Duodenal mucosa (tissue), 2 donors: ENCODE data around the gene LTO1.
A peak's percentile ranks its signal among the peaks of the same experiment; 100 is the strongest.

Source experiments
- H3K27ac ChIP-seq: one replicate; pipeline ENCODE4 v1.7.0; 2013; ENCODE audit warnings: low read depth, low read length
- H3K27me3 ChIP-seq, 2 donors: one replicate each; pipeline ENCODE4 v1.7.0; 2013; ENCODE audit warnings: low read length in 2 of 2, control low read depth in 1 of 2; ENCODE audit not compliant: insufficient read depth in 2 of 2, control insufficient read depth in 1 of 2
- H3K36me3 ChIP-seq, 2 donors: one replicate each; pipeline ENCODE4 v1.7.0; 2013; ENCODE audit warnings: low read length in 2 of 2, control low read depth in 1 of 2; ENCODE audit not compliant: insufficient read depth in 2 of 2, control insufficient read depth in 1 of 2
- H3K4me1 ChIP-seq, 2 donors: one replicate each; pipeline ENCODE4 v1.7.0; 2013; ENCODE audit warnings: low read length in 2 of 2, control low read depth in 1 of 2; ENCODE audit not compliant: insufficient read depth in 2 of 2, control insufficient read depth in 1 of 2
- H3K4me3 ChIP-seq, 2 donors: one replicate each; pipeline ENCODE4 v1.7.0; 2013; ENCODE audit warnings: low read length in 2 of 2, low read depth in 1 of 2
- H3K9ac ChIP-seq, 2 donors: one replicate each; pipeline ENCODE4 v1.7.0; 2013; ENCODE audit warnings: low read length in 2 of 2, low read depth in 1 of 2
- H3K9me3 ChIP-seq, 2 donors: one replicate each; pipeline ENCODE4 v1.7.0; 2013; ENCODE audit warnings: low read length in 2 of 2, control low read depth in 1 of 2; ENCODE audit not compliant: control insufficient read depth in 1 of 2

The LTO1 gene

DNA sequence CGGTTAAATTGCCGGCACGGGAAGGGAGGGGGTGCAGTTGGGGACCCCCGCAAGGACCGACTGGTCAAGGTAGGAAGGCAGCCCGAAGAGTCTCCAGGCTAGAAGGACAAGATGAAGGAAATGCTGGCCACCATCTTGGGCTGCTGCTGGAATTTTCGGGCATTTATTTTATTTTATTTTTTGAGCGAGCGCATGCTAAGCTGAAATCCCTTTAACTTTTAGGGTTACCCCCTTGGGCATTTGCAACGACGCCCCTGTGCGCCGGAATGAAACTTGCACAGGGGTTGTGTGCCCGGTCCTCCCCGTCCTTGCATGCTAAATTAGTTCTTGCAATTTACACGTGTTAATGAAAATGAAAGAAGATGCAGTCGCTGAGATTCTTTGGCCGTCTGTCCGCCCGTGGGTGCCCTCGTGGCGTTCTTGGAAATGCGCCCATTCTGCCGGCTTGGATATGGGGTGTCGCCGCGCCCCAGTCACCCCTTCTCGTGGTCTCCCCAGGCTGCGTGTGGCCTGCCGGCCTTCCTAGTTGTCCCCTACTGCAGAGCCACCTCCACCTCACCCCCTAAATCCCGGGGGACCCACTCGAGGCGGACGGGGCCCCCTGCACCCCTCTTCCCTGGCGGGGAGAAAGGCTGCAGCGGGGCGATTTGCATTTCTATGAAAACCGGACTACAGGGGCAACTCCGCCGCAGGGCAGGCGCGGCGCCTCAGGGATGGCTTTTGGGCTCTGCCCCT, 34.7 kb downstream of the LTO1 start:
- Histone ChIP-seq H3K9ac (peak overlapping the region in 1 of 2 donors; percentile 51), H3K27ac (no peak overlapping the region), H3K4me1 (peaks cover 44 to 57% of the 10 kb centered on the region in 2 donors)

GRCh38 chr11:69639831-69640230, 35.3 kb downstream of the LTO1 start:
- Histone ChIP-seq H3K4me1 (peaks cover 42 to 56% of the 10 kb centered on the region in 2 donors), H3K4me3 (peak overlapping the region; percentile 70 to 86), H3K9me3 (no peaks in the 10 kb centered on the region), H3K27ac (no peak overlapping the region), H3K9ac (no peak overlapping the region), H3K27me3 (peaks cover 4 to 17% of the 10 kb centered on the region in 2 donors), H3K36me3 (peaks cover 5 to 9% of the 10 kb centered on the region in 2 donors)

More for the DNA sequence above, 34.7 kb downstream of the LTO1 start:
- Histone ChIP-seq H3K36me3 (peaks cover 11 to 15% of the 10 kb centered on the region in 2 donors), H3K4me3 (peak overlapping the region; percentile 70 to 86), H3K27me3 (peaks cover 4 to 17% of the 10 kb centered on the region in 2 donors), H3K9me3 (no peaks in the 10 kb centered on the region)

GRCh38 chr11:69638941-69639681, 36.0 kb downstream of the LTO1 start:
- Histone ChIP-seq H3K9me3 (no peaks in the 10 kb centered on the region), H3K4me3 (peak overlapping the region; percentile 60 to 67), H3K4me1 (peaks cover 37 to 49% of the 10 kb centered on the region in 2 donors), H3K27me3 (peaks cover 4 to 17% of the 10 kb centered on the region in 2 donors), H3K9ac (peak overlapping the region in 1 of 2 donors; percentile 49), H3K36me3 (peaks cover 3 to 5% of the 10 kb centered on the region in 2 donors), H3K27ac (no peak overlapping the region)

DNA sequence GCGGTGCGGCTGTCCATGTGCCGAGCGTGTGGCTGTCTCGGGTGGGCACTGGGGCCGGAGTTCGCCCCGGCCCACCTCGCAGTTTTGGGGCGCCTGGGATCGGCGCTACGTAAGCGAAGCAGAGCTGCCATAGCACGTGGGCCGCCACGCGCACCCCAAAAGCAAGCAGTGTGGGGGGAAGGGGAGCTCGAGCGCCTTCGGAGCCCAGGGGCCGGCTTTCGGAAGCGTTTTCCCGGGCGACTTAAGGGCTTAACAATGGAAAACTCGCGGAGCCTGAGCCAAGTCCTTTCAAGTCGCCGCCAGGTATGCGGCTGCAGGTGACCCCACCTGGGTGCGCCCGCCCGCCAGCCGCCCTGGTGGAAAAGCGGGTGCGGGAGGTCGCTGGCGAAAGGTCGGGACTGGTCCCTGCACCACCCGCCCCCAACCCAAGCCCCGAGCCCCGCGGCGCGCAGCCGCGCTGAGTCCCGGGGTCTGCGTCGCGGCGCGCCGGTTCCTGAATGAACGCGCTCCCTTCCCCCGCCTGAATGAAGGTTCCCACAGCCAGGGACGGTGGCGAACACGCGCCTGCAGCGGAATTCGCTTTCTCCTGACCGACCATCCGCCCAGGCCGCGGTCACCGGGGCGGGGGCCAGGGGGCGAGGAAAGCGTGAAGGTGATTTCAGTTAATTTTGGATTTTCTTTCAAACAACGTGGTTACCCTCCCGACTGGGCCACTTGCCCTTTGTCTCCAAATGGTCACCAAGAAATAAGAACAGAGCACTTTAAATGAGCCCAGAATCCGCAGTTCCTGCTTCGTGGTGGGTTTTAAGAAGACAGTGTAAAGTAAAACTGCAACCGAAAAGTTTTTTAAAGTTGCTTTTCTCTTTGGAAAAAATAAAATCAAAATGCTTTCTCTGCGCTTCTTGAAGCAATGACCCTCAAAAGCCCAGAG, 36.9 kb downstream of the LTO1 start:
- H3K9ac ChIP-seq: peak overlapping the region; percentile 38 to 49
- H3K27me3 ChIP-seq: peaks cover 4 to 17% of the 10 kb centered on the region in 2 donors
- no peak overlapping the region for H3K27ac ChIP-seq
- H3K9me3 ChIP-seq: no peaks in the 10 kb centered on the region
- no peaks in the 10 kb centered on the region for H3K36me3 ChIP-seq
- peak overlapping the region; percentile 60 to 67 for H3K4me3 ChIP-seq
- peaks cover 28 to 42% of the 10 kb centered on the region in 2 donors for H3K4me1 ChIP-seq

- Histone ChIP-seq H3K4me3 (peak overlapping the region; percentile 60 to 67), H3K36me3 (no peaks in the 10 kb centered on the region), H3K27me3 (peaks cover 4 to 17% of the 10 kb centered on the region in 2 donors), H3K9ac (peak overlapping the region; percentile 24 to 32), H3K9me3 (no peaks in the 10 kb centered on the region), H3K27ac (no peak overlapping the region), H3K4me1 (peaks cover 28 to 42% of the 10 kb centered on the region in 2 donors)
These were observed 37.8 kb downstream of the LTO1 start for GRCh38 chr11:69637198-69637940.

DNA sequence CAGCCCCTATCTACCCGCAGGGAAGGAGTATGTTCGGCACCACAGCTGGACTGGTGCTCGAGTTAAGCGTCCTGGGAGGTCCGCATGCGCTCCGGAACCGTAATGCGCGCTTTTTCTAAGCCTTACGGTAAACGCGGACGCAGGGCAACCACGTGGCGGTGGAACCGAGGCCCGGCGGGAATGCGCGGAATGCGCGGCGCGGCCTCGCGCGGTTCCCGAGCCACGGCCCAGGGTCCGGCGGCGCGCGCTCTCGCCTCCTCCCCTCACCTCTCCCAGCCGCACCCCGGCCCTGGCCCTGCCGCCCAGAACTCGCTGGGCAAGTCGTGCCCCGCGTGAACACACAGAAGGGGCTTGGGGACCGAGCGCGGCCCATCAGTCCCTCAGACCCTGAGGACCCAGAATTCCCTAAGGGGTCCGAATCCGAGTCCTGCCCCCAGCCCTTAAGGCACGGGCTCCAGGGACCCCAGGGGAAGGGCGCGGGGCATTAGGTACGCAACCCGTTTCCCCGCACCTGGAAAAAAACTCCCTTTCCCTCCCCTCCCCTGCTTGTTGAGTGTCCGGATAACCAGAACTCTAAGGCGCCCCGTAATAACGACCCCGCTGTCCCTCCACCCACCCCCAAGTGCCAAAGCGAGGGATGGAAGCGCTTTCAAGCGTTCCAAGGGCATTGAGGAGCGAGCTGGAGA, 38.5 kb downstream of the LTO1 start:
- H3K9ac ChIP-seq: peak overlapping the region in 1 of 2 donors; percentile 25
- peaks cover 4 to 17% of the 10 kb centered on the region in 2 donors for H3K27me3 ChIP-seq
- peak overlapping the region; percentile 34 to 60 for H3K4me3 ChIP-seq
- H3K27ac ChIP-seq: no peak overlapping the region
- no peaks in the 10 kb centered on the region for H3K36me3 ChIP-seq
- H3K9me3 ChIP-seq: no peaks in the 10 kb centered on the region
- peaks cover 28 to 42% of the 10 kb centered on the region in 2 donors for H3K4me1 ChIP-seq

GRCh38 chr11:69635804-69636511, 39.2 kb downstream of the LTO1 start:
- H3K4me1 ChIP-seq: peaks cover 28 to 42% of the 10 kb centered on the region in 2 donors
- no peaks in the 10 kb centered on the region for H3K9me3 ChIP-seq
- H3K27ac ChIP-seq: no peak overlapping the region
- H3K36me3 ChIP-seq: no peaks in the 10 kb centered on the region
- peaks cover 4 to 17% of the 10 kb centered on the region in 2 donors for H3K27me3 ChIP-seq
- peak overlapping the region in 1 of 2 donors; percentile 18 for H3K9ac ChIP-seq
- peak overlapping the region; percentile 34 to 60 for H3K4me3 ChIP-seq

DNA sequence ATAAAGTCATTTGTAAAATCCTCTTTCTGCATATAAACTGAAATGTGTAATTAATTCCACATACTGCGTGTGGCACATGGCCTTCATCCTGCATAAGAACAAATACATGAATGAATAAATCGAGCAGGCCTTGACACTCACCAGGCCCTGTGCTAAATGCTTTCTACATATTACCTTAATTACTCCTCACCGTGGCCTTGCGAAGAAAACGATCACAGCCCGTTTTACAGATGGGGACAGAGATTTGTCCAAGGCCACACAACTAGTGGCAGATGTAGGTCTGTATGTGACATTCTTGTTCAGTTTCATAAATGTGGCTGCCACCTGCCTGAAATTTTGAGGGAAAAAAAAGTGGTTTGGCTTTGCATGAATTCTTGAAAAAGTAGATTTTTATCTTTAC, 40.0 kb downstream of the LTO1 start:
- Histone ChIP-seq H3K4me3 (no peak overlapping the region), H3K27ac (no peak overlapping the region), H3K9ac (no peak overlapping the region), H3K4me1 (peaks cover 24 to 36% of the 10 kb centered on the region in 2 donors), H3K27me3 (peaks cover 4 to 14% of the 10 kb centered on the region in 2 donors), H3K9me3 (no peaks in the 10 kb centered on the region), H3K36me3 (no peaks in the 10 kb centered on the region)
